GM12875 (cell line): Measurements from ENCODE around the gene CACNA2D3.

Experiments used
- H3K4me3 ChIP-seq: one replicate; pipeline ENCODE4 v1.5.1; 2011; ENCODE audit warnings: low read depth, low read length, control low read depth
- CTCF ChIP-seq: IDR thresholded peaks from 2 replicates; pipeline ENCODE4 v1.5.1; 2011; ENCODE audit warnings: low read depth, mild to moderate bottlenecking, control low read depth, inconsistent platforms, low read length, moderate library complexity, borderline replicate concordance; ENCODE audit not compliant: insufficient read depth

The CACNA2D3 gene

GRCh38 chr3:54120657-54121413, 1.5 kb upstream of the CACNA2D3 start:
- no peak overlapping the region for H3K4me3 ChIP-seq
- no peak for TF ChIP-seq CTCF

GRCh38 chr3:54121414-54122323, 683 bp upstream of the CACNA2D3 start:
- TF ChIP-seq CTCF: no peak
- no peak overlapping the region for H3K4me3 ChIP-seq

- H3K4me3 ChIP-seq: no peak overlapping the region
- no peak for TF ChIP-seq CTCF
These were observed 837 bp downstream of the CACNA2D3 start for GRCh38 chr3:54123003-54123775.

- no peak overlapping the region for H3K4me3 ChIP-seq
- TF ChIP-seq CTCF: no peak
These were observed 1.4 kb downstream of the CACNA2D3 start for GRCh38 chr3:54123776-54124196.

- no peak overlapping the region for H3K4me3 ChIP-seq
- TF ChIP-seq CTCF: no peak
These were observed 2.9 kb downstream of the CACNA2D3 start for GRCh38 chr3:54125300-54125699.

- no peak overlapping the region for H3K4me3 ChIP-seq
- TF ChIP-seq CTCF: no peak
These were observed 4.2 kb downstream of the CACNA2D3 start for GRCh38 chr3:54126551-54126950.
